ENCODE data around the gene ERICH3. TPM values are rescaled to one million over a fixed set of nuclear protein-coding genes. Genes with fewer than 3 reads are reported as not detected.

The ERICH3 gene, protein sequence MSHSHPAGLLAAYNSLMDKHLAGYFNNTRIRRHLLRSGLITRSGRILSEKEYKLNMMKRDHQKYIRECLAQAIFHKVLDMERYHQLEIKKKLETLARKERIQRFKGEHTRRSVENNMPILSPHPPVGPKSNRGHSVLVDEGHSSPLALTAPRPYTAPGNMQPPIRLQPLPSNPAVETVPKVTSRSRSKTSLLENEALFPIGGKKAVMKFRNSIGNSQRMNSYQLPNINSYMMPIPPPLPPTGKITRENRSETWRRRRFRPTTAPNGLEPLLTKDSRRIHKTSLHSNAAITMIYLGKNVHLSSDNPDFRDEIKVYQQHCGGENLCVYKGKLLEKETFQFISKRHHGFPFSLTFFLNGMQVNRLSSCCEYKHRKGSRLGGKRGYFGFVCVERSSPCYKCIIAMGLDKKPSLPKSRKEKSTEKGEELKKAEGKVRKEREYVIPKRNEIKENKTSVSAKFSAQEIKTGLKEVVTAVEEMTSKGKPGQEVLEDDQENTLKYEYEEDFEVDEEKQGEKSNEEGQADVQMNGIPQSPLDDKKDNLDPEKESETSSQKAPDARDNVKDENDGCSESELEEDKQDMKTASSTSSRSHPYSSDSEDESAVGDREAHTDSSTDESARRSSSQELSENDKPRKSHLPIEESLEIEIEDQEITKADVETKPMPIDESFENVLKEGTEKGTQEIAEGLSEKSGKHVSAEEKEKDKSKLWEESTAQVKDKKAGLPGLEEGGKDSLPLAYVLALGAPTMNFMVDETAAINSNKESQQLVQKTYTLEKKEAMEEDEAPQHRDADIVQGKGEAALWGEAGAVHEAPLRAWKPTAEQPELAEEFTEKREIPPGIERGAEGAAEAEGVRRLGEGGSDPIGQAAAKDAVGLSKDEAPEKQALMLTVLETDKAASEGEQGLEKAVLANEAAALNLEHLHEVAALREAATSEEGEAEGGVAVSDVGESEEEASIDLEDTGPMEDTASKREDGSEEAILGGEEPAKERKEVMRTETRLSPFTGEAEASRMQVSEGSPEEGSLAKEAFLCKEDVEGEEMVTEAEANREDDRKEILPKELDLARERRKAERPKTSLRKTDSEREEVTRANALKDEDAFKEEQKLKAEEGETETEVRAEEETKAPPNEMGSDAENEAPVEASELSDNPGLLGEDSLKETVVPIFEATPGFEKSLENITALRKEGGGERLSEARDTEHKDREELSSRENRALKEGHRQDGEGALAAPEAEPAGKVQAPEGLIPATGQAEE (N-terminal part only)
- total RNA-seq (2022) (not detected in 2 replicates), Bru-seq, nascent RNA (percentile 3 among the genes with signal in this experiment), BruChase-seq, experiment 1, labeled RNA remaining after a 2-hour chase (percentile 2 among the genes with signal in this experiment), BruChase-seq, experiment 2, labeled RNA remaining after a 6-hour chase (percentile 10 among the genes with signal in this experiment)
- long read RNA-seq, result 0 reads

DNA sequence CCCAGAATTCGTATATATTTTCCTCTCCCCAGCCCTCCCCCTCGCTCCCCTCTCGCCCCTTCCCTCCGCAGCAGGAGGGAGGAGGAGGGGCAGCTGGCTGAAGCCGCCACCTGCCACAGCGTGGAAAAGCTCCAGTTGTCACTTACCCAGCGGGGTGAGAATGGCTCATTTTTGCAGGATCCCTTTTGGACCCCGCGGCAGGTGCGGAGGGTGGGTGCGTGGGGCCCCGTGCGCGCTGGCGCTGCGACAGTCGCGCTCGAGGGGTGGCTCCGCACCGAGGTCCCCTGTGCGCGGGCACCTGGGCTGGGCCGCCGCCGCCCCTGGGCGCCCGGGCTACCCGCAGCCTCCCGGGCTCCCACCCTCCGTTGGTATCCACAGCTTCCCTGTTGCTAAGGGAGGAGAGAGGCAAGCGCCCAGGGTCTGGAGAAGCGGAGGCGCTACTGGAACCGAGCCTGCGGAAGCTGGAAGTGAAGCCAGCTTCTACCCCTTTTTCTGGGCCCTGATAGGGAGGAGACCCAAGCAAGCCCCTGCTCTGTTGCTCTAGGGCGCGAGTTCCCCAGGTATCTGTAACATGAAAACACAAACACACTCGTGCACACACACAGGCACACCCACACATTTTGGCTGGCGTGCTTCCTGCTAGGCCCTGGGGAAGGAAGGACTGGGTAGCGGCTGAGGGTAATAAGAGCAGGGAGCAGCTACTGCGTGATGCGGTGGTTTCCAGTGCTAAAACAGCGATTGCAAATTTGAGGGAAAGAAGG, at the start of gene ERICH3:
ERICH3 (minus strand) TSS at position 442 of the 761 bp plus-strand sequence; CDS start at position 169, 273 bp downstream.
- Mint-ChIP-seq H3K9me3 (ENCODE audit: unreplicated experiment) (no peaks in the 10 kb centered on the region), H3K4me1 (ENCODE audit: low read depth, unreplicated experiment) (no peaks in the 10 kb centered on the region), H3K27ac (ENCODE audit: unreplicated experiment) (no peak within 1 kb of the TSS), H3K4me3 (ENCODE audit: unreplicated experiment) (no peak within 1 kb of the TSS), H3K36me3 (ENCODE audit: insufficient read depth, unreplicated experiment) (no peaks in the 10 kb centered on the region), H3K27me3 (ENCODE audit: insufficient read depth, unreplicated experiment) (no peaks in the 10 kb centered on the region)
- TF ChIP-seq, protein P1, sequence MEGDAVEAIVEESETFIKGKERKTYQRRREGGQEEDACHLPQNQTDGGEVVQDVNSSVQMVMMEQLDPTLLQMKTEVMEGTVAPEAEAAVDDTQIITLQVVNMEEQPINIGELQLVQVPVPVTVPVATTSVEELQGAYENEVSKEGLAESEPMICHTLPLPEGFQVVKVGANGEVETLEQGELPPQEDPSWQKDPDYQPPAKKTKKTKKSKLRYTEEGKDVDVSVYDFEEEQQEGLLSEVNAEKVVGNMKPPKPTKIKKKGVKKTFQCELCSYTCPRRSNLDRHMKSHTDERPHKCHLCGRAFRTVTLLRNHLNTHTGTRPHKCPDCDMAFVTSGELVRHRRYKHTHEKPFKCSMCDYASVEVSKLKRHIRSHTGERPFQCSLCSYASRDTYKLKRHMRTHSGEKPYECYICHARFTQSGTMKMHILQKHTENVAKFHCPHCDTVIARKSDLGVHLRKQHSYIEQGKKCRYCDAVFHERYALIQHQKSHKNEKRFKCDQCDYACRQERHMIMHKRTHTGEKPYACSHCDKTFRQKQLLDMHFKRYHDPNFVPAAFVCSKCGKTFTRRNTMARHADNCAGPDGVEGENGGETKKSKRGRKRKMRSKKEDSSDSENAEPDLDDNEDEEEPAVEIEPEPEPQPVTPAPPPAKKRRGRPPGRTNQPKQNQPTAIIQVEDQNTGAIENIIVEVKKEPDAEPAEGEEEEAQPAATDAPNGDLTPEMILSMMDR (IDR thresholded peaks at IDR 0.05; ENCODE audit: insufficient read depth in 1 of 2, low read depth in 1 of 2, low read length in 1 of 2, severe bottlenecking in 1 of 2, unreplicated experiment in 1 of 2), result no peak
- Histone ChIP-seq H3K9me3 (no peaks in the 10 kb centered on the region), H3K4me3 (ENCODE audit: low read depth, low read length) (no peak within 1 kb of the TSS), H3K36me3 (ENCODE audit: control insufficient read depth, insufficient read depth, low read length) (no peaks in the 10 kb centered on the region), H3K27me3 (replicated peaks; ENCODE audit: control insufficient read depth, insufficient read depth, low read length) (no peaks in the 10 kb centered on the region), H3K4me1 (no peaks in the 10 kb centered on the region)
- DNase-seq, result no peak
- ChIA-PET POLR2A (no interaction called here), CTCF (no interaction called here)
- BruUV-seq (replicated peaks), result no TSS peak
- intact Hi-C loops (cut with micrococcal nuclease; ENCODE audit: unreplicated experiment), result no loop called here

DNA sequence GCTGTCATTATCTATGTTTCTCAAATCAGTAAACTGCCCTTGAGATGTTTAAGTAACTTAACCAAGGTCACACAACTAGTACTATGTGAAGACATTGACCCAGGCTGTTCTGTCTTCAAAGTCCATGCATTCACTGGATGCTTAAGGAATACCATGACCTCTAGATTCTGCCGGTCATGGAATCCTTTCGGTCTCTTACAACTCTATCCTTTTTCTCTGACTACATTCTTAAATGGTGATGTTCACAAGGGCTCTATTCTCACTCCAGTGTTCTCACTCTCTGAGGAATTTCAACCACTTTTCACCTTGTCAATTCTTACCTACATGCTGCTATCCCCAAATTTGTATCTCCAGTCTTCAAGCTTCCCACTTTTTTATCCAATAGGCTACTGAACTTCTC, 44.0 kb upstream of the ERICH3 start:
- CTCF ChIA-PET, result no interaction called here
- no TSS peak for BruUV-seq (replicated peaks)

More for the DNA sequence above, 44.0 kb upstream of the ERICH3 start:
- no peak overlapping the region for H3K4me3 ChIP-seq (ENCODE audit: low read depth, low read length)
- DNase-seq, result no peak
- H3K27me3 Mint-ChIP-seq (ENCODE audit: insufficient read depth, unreplicated experiment), result no peaks in the 10 kb centered on the region
- POLR2A ChIA-PET, result no interaction called here
- H3K4me1 Mint-ChIP-seq (ENCODE audit: low read depth, unreplicated experiment), result no peaks in the 10 kb centered on the region
- H3K36me3 Mint-ChIP-seq (ENCODE audit: insufficient read depth, unreplicated experiment), result peaks cover 22% of the 10 kb centered on the region
- no peaks in the 10 kb centered on the region for H3K27me3 ChIP-seq (replicated peaks; ENCODE audit: control insufficient read depth, insufficient read depth, low read length)
- TF ChIP-seq, protein P1 (IDR thresholded peaks at IDR 0.05; ENCODE audit: insufficient read depth in 1 of 2, low read depth in 1 of 2, low read length in 1 of 2, severe bottlenecking in 1 of 2, unreplicated experiment in 1 of 2), result no peak
- no peaks in the 10 kb centered on the region for H3K9me3 Mint-ChIP-seq (ENCODE audit: unreplicated experiment)
- intact Hi-C loops (cut with micrococcal nuclease; ENCODE audit: unreplicated experiment), result no loop called here
- H3K4me1 ChIP-seq, result no peaks in the 10 kb centered on the region; the same call in 1 of the 2 replicates
- no peak overlapping the region for H3K27ac Mint-ChIP-seq (ENCODE audit: unreplicated experiment)
- H3K4me3 Mint-ChIP-seq (ENCODE audit: unreplicated experiment), result no peak overlapping the region
- H3K9me3 ChIP-seq, result no peaks in the 10 kb centered on the region
- H3K36me3 ChIP-seq (ENCODE audit: control insufficient read depth, insufficient read depth, low read length), result no peaks in the 10 kb centered on the region; the same call in 1 of the 2 replicates
